ENCODE data around the gene DBN1.

Gene DBN1

DNA sequence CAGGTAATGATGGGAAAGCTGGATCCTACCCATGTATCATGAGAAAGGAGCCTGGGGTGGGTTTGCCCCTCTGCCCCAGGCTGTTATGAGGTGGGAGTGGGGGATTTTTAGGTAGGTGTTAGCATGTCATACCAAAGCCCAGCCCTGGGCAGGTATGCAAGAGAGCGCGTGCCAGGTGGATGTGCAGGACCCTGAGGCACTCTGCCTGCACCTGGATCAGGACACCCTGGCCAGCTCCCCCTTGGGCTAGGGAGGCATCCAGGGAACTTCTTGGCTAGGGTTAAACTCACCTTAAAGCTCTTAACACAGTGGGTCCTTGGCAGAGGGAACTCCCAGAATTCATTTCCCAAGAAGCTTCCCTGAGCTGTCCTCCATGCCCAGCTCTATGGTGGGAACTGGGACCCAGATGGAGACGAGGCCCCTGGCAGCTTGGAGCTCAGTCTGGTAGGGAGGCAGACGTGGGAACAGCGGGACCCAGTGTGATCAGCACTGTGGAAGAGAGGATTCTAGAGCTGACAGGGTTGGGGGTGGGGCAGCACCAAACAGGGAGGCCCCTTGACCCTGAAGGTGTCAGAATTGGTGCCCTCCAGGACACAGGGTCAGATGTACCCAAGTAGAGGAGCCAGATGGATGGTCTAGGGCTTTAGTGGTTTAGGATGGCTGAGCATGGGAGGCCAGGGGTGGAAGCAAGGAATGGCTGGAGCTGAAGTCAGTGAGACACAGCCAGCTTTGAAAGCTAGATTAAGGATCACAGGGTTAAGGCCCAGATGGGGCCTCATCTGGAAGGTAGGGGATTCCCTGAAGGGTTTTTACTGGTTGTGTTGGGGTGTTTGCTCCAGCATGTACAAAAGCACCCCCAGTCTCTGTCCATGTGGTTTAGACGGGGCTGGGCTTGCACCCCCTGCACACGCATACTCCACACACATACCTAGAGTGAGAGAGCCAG lies 29.1 kb downstream of the DBN1 start:
- H3K4me3 ChIP-seq (ENCODE audit: low read depth, low read length) = no peak overlapping the region
- TF ChIP-seq, protein P1, sequence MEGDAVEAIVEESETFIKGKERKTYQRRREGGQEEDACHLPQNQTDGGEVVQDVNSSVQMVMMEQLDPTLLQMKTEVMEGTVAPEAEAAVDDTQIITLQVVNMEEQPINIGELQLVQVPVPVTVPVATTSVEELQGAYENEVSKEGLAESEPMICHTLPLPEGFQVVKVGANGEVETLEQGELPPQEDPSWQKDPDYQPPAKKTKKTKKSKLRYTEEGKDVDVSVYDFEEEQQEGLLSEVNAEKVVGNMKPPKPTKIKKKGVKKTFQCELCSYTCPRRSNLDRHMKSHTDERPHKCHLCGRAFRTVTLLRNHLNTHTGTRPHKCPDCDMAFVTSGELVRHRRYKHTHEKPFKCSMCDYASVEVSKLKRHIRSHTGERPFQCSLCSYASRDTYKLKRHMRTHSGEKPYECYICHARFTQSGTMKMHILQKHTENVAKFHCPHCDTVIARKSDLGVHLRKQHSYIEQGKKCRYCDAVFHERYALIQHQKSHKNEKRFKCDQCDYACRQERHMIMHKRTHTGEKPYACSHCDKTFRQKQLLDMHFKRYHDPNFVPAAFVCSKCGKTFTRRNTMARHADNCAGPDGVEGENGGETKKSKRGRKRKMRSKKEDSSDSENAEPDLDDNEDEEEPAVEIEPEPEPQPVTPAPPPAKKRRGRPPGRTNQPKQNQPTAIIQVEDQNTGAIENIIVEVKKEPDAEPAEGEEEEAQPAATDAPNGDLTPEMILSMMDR (IDR thresholded peaks at IDR 0.05; ENCODE audit: borderline replicate concordance, insufficient read depth, low read depth, low read length) = no peak

DNA sequence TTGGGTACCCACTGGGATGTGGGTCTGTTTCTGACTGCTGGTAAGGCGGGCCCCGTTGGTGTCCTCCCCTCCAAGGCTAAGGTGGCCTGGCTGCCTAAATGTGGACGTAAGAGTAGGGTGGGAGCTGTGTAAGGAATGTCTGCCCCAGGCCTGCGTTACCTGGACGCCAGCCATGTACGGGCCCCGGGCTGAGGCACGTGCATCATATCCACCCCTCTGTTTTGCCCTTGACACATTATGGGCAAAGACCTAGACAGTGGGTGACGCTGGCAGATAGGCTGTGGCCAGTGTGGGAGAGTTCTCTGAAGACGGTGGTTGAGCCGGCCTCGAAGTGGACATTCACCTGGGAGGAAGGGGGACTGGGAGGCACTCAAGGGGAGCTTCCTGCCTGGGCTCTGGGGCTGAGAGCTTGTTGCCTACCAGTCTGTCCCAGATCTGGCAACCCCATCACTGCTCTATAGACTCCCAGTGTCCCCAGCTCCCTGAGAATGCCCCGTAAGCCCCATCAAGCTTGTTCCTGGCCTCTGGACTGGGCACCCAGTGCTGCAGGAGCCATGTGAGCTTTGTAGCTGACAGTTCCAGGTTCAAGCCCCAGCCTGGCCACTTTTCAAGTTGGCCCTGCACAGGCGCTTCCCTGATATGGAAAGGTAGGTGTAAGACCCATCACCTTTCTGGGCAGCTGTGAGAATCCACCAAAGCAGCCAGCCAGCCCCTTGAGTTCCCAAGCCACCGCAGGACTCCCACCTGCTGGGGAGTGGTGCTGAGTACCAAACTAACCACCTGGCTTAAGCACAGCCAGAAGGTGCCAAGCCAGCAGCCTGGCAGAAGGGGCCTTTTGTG lies 30.1 kb downstream of the DBN1 start:
- H3K4me3 ChIP-seq (ENCODE audit: low read depth, low read length) = no peak overlapping the region
- TF ChIP-seq, protein P1 (IDR thresholded peaks at IDR 0.05; ENCODE audit: borderline replicate concordance, insufficient read depth, low read depth, low read length) = no peak

DNA sequence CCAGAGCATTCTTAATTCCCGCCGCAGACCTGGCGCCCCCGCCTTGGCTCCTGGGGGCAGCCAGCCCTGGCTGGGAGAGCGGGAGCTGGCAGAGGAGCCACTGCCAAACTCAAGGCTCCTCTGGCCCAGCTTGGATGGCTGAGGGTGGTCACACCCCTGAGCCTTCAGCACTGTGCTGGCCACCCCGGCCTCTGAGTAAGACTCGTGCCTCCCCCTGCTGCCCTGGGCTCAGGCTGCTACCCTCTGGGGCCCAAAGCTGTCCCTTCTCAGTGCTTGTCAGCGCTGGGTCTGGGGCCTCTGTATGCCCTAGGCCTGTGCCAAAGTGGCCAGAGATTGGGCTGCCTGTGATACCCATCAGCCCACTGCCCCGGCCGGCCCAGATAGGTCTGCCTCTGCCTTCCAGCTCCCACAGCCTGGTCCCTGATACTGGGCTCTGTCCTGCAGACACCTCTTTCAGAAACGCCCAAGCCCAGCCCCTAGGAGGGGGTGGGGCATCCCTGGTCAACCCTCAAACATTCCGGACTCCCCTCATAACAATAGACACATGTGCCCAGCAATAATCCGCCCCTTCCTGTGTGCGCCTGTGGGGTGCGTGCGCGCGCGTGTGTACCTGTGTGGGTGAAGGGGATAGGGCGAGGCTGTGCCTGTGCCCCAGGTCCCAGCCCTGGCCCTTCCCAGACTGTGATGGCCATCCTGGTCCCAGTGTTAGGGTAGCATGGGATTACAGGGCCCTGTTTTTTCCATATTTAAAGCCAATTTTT lies 31.2 kb downstream of the DBN1 start:
- H3K4me3 ChIP-seq (ENCODE audit: low read depth, low read length) = no peak overlapping the region
- TF ChIP-seq, protein P1 (IDR thresholded peaks at IDR 0.05; ENCODE audit: borderline replicate concordance, insufficient read depth, low read depth, low read length) = no peak

DNA sequence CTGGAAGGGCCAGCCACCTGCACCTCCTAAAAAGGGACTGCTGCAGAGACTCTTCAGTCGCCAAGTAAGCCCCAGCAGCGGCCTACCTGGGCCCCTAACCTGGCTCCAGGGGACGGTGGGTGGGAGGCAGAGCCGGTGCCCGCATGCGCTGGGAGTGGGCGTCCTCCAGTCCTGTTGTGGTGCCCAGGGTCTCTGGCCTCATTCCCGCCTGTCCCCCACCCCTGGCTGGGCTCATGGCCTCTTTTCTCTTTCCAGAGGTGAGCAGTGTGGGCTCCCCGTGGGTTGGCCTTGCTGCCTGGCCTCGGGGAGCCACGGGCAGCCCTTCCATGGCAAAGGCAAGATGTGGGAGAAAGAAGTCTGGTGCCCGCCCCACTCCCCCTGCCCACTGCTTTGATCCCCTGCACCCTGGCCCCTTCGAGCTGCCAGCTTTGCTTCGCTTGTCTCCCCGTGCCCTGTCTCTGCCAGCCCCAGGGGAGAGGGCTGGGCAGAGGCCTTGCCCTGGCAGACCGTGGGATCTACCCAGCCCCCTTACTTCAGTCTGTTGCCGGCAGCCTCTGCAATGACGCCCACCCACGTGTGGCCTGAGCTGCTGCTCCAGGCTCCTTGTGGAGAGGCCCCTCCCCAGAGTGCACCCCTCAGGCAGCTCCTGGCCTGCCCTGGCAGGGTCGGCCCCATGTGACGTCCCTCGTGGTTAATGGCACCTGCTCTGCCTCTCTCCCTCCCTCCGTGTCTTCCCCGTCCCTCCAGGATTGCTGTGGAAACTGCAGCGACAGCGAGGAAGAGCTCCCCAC lies 32.2 kb downstream of the DBN1 start:
- no peak overlapping the region for H3K4me3 ChIP-seq (ENCODE audit: low read depth, low read length)
- TF ChIP-seq, protein P1 (IDR thresholded peaks at IDR 0.05; ENCODE audit: borderline replicate concordance, insufficient read depth, low read depth, low read length) = no peak

DNA sequence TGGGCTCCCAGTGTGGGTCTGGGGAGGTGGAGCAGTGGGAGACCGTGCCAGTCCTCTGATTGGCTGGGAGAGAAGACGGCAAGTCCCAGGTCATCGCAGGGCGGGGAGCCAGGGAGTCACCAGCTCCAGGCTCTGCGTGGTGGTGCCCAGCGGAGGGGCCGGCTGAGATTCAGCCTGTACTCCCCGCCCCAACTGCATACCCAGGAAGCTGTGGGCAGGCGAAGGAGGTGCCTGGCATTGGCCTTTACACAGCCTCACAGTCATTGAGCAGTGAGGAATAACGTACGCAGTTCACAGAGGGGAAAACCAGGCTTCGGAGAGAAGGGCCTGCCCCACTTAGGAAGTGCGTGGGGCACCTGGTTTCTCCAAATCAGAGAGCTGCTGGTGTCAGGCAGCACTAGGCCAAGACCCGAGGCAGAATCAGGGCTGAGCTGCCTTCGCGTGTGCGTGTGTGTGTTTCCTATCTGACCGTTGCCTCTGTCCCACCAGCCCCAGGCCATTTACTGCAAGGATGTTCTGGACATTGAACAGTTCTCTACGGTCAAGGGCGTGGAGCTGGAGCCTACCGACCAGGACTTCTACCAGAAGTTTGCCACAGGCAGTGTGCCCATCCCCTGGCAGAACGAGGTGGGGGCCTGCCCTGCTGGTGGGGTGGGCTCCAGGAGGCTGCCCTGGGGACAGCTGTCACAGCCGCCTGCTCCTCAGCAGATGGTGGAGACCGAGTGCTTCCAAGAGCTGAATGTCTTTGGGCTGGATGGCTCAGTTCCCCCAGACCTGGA lies 33.0 kb downstream of the DBN1 start:
- TF ChIP-seq, protein P1 (IDR thresholded peaks at IDR 0.05; ENCODE audit: borderline replicate concordance, insufficient read depth, low read depth, low read length) = no peak

More for the DNA sequence above, 33.0 kb downstream of the DBN1 start:
- no peak overlapping the region for H3K4me3 ChIP-seq (ENCODE audit: low read depth, low read length)

Data from GM12875 (cell line).